Measurements from ENCODE around the gene LDB1.
A peak's percentile ranks its signal among the peaks of the same experiment; 100 is the strongest.

LDB1 gene

GRCh38 chr10:102134416-102134815 is 14.2 kb upstream of the LDB1 start:
- DNase-seq, result no peak

GRCh38 chr10:102133373-102134195 is 13.4 kb upstream of the LDB1 start:
- peak; percentile 68 for DNase-seq

- DNase-seq, result peak; percentile 95
Observed at GRCh38 chr10:102132563-102133372, 12.6 kb upstream of the LDB1 start, which contains the start of gene PPRC1. Gene PPRC1, plus strand, starts transcription at chr10:102133040. Its CDS starts 29 bp downstream, at chr10:102133069.

- no peak for DNase-seq
Observed at GRCh38 chr10:102132193-102132562, 12.0 kb upstream of the LDB1 start.

- no peak for DNase-seq
Observed at GRCh38 chr10:102131286-102132170, 11.4 kb upstream of the LDB1 start.

GRCh38 chr10:102123223-102123622 is 3.1 kb upstream of the LDB1 start:
- DNase-seq, result no peak

GRCh38 chr10:102122450-102122849 is 2.3 kb upstream of the LDB1 start:
- DNase-seq, result no peak

GRCh38 chr10:102121739-102122372 is 1.7 kb upstream of the LDB1 start:
- DNase-seq, result no peak

GRCh38 chr10:102120991-102121738 is 997 bp upstream of the LDB1 start:
- DNase-seq, result no peak

- DNase-seq, result peak; percentile 58
Observed at GRCh38 chr10:102119417-102120141, 589 bp downstream of the LDB1 start.

- no peak for DNase-seq
Observed at GRCh38 chr10:102118867-102119266, 1.3 kb downstream of the LDB1 start.

GRCh38 chr10:102117391-102118159 is 2.6 kb downstream of the LDB1 start:
- peak; percentile 91 for DNase-seq

GRCh38 chr10:102116656-102117055 is 3.5 kb downstream of the LDB1 start:
- DNase-seq, result no peak

- DNase-seq, result no peak
Observed at GRCh38 chr10:102115775-102116174, 4.4 kb downstream of the LDB1 start.

GRCh38 chr10:102114861-102115618 is 5.1 kb downstream of the LDB1 start:
- DNase-seq, result peak; percentile 91

- DNase-seq, result no peak
Observed at GRCh38 chr10:102113956-102114857, 6.0 kb downstream of the LDB1 start.

GRCh38 chr10:102113261-102113955 is 6.8 kb downstream of the LDB1 start:
- no peak for DNase-seq
